ENCODE data around the gene FUT8.

FUT8 gene

GRCh38 chr14:65496178-65496993 lies 83.9 kb downstream of the FUT8 start:
- no peak for DNase-seq

GRCh38 chr14:65499138-65499537 lies 86.6 kb downstream of the FUT8 start:
- DNase-seq: no peak

GRCh38 chr14:65500075-65500474 lies 87.5 kb downstream of the FUT8 start:
- no peak for DNase-seq

- no peak for DNase-seq
Measured at GRCh38 chr14:65501328-65501727, 88.8 kb downstream of the FUT8 start.

- DNase-seq: no peak
Measured at GRCh38 chr14:65502676-65503124, 90.2 kb downstream of the FUT8 start.

- no peak for DNase-seq
Measured at GRCh38 chr14:65503771-65504170, 91.2 kb downstream of the FUT8 start.

GRCh38 chr14:65506801-65507200 lies 94.3 kb downstream of the FUT8 start:
- DNase-seq: no peak

- no peak for DNase-seq
Measured at GRCh38 chr14:65509842-65510241, 97.3 kb downstream of the FUT8 start.

GRCh38 chr14:65513671-65514070 lies 101.1 kb downstream of the FUT8 start:
- DNase-seq: no peak

GRCh38 chr14:65517635-65518542 lies 105.4 kb downstream of the FUT8 start:
- DNase-seq: no peak

- no peak for DNase-seq
Measured at GRCh38 chr14:65528069-65528468, 115.5 kb downstream of the FUT8 start.

GRCh38 chr14:65531148-65531547 lies 118.6 kb downstream of the FUT8 start:
- no peak for DNase-seq

- DNase-seq: no peak
Measured at GRCh38 chr14:65533736-65534404, 121.3 kb downstream of the FUT8 start.

GRCh38 chr14:65536781-65537423 lies 124.4 kb downstream of the FUT8 start:
- DNase-seq: no peak

GRCh38 chr14:65548878-65549277 lies 136.3 kb downstream of the FUT8 start:
- DNase-seq: no peak

GRCh38 chr14:65549429-65549828 lies 136.9 kb downstream of the FUT8 start:
- no peak for DNase-seq

- no peak for DNase-seq
Measured at GRCh38 chr14:65550779-65551643, 138.5 kb downstream of the FUT8 start.

GRCh38 chr14:65552724-65553123 lies 140.2 kb downstream of the FUT8 start:
- no peak for DNase-seq

GRCh38 chr14:65554837-65555236 lies 142.3 kb downstream of the FUT8 start:
- DNase-seq: no peak

GRCh38 chr14:65555358-65555757 lies 142.8 kb downstream of the FUT8 start:
- no peak for DNase-seq

- no peak for DNase-seq
Measured at GRCh38 chr14:65558363-65558762, 145.8 kb downstream of the FUT8 start.
